Suprapubic skin (tissue), 4 donors: ENCODE data around the gene AP4M1. TPM values are rescaled to one million over a fixed set of nuclear protein-coding genes. Genes with fewer than 3 reads are reported as not detected.
A peak's percentile ranks its signal among the peaks of the same experiment; 100 is the strongest.

Experiments
- DNase-seq, 2 donors: peaks; one replicate each; pipeline ENCODE4 v3.0.0-alpha.2; 2019; ENCODE audit warnings: low spot score in 2 of 2
- H3K27ac ChIP-seq: fragments of 200-600 bp; sonication (generic); one replicate; pipeline ENCODE4 v1.5.1; 2019
- H3K27me3 ChIP-seq: fragments of 200-600 bp; sonication (generic); one replicate; pipeline ENCODE4 v1.5.1; 2019
- H3K36me3 ChIP-seq: fragments of 200-600 bp; sonication (generic); one replicate; pipeline ENCODE4 v1.5.1; 2019
- H3K4me1 ChIP-seq: fragments of 200-600 bp; sonication (generic); one replicate; pipeline ENCODE4 v1.5.1; 2019
- H3K4me3 ChIP-seq: fragments of 200-600 bp; sonication (generic); one replicate; pipeline ENCODE4 v1.5.1; 2019; ENCODE audit warnings: mild to moderate bottlenecking
- H3K9me3 ChIP-seq: fragments of 200-600 bp; sonication (generic); one replicate; pipeline ENCODE4 v1.5.1; 2019
- CTCF ChIP-seq, 2 donors: fragments of 200-600 bp in 1 of 2; fragments of 450-650 bp in 1 of 2; sonication (generic) in 1 of 2; IDR thresholded peaks; one replicate each; pipeline ENCODE4 v1.5.1; 2016 to 2019; ENCODE audit warnings: antibody characterized with exemption in 2 of 2, mild to moderate bottlenecking in 1 of 2, moderate library complexity in 1 of 2
- EP300 ChIP-seq: sonication (generic); formaldehyde crosslinking; IDR thresholded peaks from one replicate; pipeline ENCODE4 v1.6.1; 2017; ENCODE audit warnings: antibody characterized with exemption
- POLR2A ChIP-seq, 2 donors: fragments of 450-650 bp; IDR thresholded peaks; one replicate each; pipeline ENCODE4 v1.6.1; 2017; ENCODE audit warnings: antibody characterized with exemption in 2 of 2, mild to moderate bottlenecking in 2 of 2, moderate library complexity in 2 of 2
- POLR2AphosphoS5 ChIP-seq, 3 donors: sonication (generic); formaldehyde crosslinking; IDR thresholded peaks; one replicate each; pipeline ENCODE4 v1.6.1; 2017; ENCODE audit warnings: antibody characterized with exemption in 3 of 3
- WGBS: methylation state at CpG from one replicate; pipeline ENCODE4 v1.1.5; 2018; 5-methylcytosine and 5-hydroxymethylcytosine counted together
- total RNA-seq, 4 donors: library from RNA; depleted of rRNA; stranded (reverse); fragments of >200 nt; gene quantifications; one replicate each; pipeline ENCODE4 v1.1.0, GENCODE V29; 2016

Gene AP4M1
- total RNA-seq, 4 donors from 2014 or later, result 16.7 to 33.2 (median 31.8) TPM

GRCh38 chr7:100111156-100111555 lies 9.7 kb downstream of the AP4M1 start:
- Histone ChIP-seq H3K27ac (no peak overlapping the region), H3K9me3 (no peaks in the 10 kb centered on the region), H3K36me3 (peaks cover 79% of the 10 kb centered on the region), H3K4me1 (no peaks in the 10 kb centered on the region), H3K27me3 (no peaks in the 10 kb centered on the region), H3K4me3 (no peak overlapping the region)
- WGBS, result 80% methylated on average over 4 of the region's 7 CpGs
- TF ChIP-seq EP300 (no peak), POLR2AphosphoS5 (IDR thresholded peaks at IDR 0.05) (no peak), CTCF (IDR thresholded peaks at IDR 0.05) (no peak), POLR2A (IDR thresholded peaks at IDR 0.05) (no peak)
- no peak for DNase-seq

- peaks cover 72% of the 10 kb centered on the region for H3K36me3 ChIP-seq
- 69% methylated on average over 3 of the region's 13 CpGs for WGBS
- no peak overlapping the region for H3K27ac ChIP-seq
- no peak overlapping the region for H3K4me3 ChIP-seq
- no peaks in the 10 kb centered on the region for H3K27me3 ChIP-seq
- H3K9me3 ChIP-seq, result no peaks in the 10 kb centered on the region
- no peak for DNase-seq
- no peak for TF ChIP-seq EP300
- no peak for TF ChIP-seq POLR2AphosphoS5 (IDR thresholded peaks at IDR 0.05)
- no peak for TF ChIP-seq CTCF (IDR thresholded peaks at IDR 0.05)
- TF ChIP-seq POLR2A (IDR thresholded peaks at IDR 0.05), result no peak
- no peaks in the 10 kb centered on the region for H3K4me1 ChIP-seq
These were observed 10.5 kb downstream of the AP4M1 start for GRCh38 chr7:100111914-100112313.

- H3K27me3 ChIP-seq, result no peaks in the 10 kb centered on the region
- peaks cover 14% of the 10 kb centered on the region for H3K4me1 ChIP-seq
- peaks cover 43% of the 10 kb centered on the region for H3K36me3 ChIP-seq
These were observed 13.6 kb downstream of the AP4M1 start for GRCh38 chr7:100115026-100115425.

GRCh38 chr7:100118388-100119071 lies 17.1 kb downstream of the AP4M1 start:
- peak overlapping the region; percentile 86 for H3K4me3 ChIP-seq
- no peak for DNase-seq
- peaks cover 21% of the 10 kb centered on the region for H3K4me1 ChIP-seq
- no peaks in the 10 kb centered on the region for H3K27me3 ChIP-seq
- peaks cover 9% of the 10 kb centered on the region for H3K36me3 ChIP-seq
- TF ChIP-seq EP300 (no peak), POLR2AphosphoS5 (IDR thresholded peaks at IDR 0.05) (no peak), POLR2A (IDR thresholded peaks at IDR 0.05) (no peak)
- 25% methylated on average over 15 of the region's 18 CpGs for WGBS
- peak overlapping the region; percentile 92 for H3K27ac ChIP-seq
- no peaks in the 10 kb centered on the region for H3K9me3 ChIP-seq

More at GRCh38 chr7:100115026-100115425, 13.6 kb downstream of the AP4M1 start:
- H3K4me3 ChIP-seq, result no peak overlapping the region
- TF ChIP-seq POLR2A (IDR thresholded peaks at IDR 0.05), result no peak
- no peak for TF ChIP-seq CTCF (IDR thresholded peaks at IDR 0.05)
- no peak for TF ChIP-seq POLR2AphosphoS5 (IDR thresholded peaks at IDR 0.05)
- no peak for TF ChIP-seq EP300
- 86% methylated on average over 7 of the region's 7 CpGs for WGBS
- H3K9me3 ChIP-seq, result no peaks in the 10 kb centered on the region
- DNase-seq, result no peak
- H3K27ac ChIP-seq, result no peak overlapping the region

DNA sequence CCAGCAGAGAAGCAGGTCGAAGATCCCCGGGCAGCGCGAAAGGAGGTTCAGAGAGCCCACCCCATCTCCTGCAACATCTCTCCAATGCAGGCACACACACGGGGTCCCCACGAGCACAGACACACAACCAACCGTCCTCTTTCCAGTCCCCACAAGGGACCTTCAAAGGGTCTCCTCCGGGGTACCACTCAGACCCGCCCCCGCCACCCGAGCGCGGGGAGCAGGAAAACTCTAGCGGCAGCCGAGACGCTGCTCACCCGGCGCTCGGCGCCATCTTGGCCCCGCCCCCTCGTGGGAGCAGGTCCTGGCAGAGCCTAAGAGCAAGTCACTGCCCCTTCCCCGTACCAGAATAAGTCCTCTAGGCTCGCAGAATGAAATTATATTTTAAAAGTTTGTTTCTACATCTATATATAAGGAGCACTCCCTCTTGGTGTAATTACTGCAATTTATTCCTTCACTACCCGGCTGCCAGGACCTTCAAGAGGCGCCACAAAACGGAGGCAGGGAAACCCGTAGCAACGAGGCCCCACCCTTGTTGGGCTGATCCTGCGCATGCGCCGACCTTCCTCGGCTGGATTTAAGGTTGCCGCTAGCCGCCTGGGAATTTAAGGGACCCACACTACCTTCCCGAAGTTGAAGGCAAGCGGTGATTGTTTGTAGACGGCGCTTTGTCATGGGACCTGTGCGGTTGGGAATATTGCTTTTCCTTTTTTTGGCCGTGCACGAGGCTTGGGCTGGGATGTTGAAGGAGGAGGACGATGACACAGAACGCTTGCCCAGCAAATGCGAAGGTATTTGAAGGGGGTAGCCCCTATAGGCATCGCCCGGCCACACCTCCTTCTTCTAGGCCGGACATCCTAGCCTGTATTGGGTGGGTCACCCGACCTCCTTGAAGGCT lies 17.9 kb downstream of the AP4M1 start, which contains the start of the genes CNPY4 and TAF6:
CNPY4 (plus strand) TSS at position 563 of the 898 bp plus-strand sequence; CDS start at position 674, 111 bp downstream.
TAF6 (minus strand) TSS at position 287 of the 898 bp plus-strand sequence. CDS start 5,149 bp downstream, outside the sequence.
- Histone ChIP-seq H3K9me3 (no peaks in the 10 kb centered on the region), H3K36me3 (peaks cover 1% of the 10 kb centered on the region), H3K27ac (peak within 1 kb of the TSS; percentile 92), H3K4me3 (peak within 1 kb of the TSS; percentile 86), H3K4me1 (peaks cover 21% of the 10 kb centered on the region), H3K27me3 (no peaks in the 10 kb centered on the region)
- DNase-seq, result peak; percentile 97
- WGBS, result under 1% methylated on average over 28 of the region's 49 CpGs
- no peak for TF ChIP-seq POLR2AphosphoS5 (IDR thresholded peaks at IDR 0.05)
- TF ChIP-seq EP300, result no peak
- TF ChIP-seq POLR2A (IDR thresholded peaks at IDR 0.05), result no peak
